GM20000 (cell line): Measurements from ENCODE around the gene ATP5F1C.
"Not testable (repeated sequence)": the region's sequence is repeated elsewhere in the genome, so short reads cannot be mapped to it uniquely, and the experiment has no call there.

Experiments used
- DNase-seq: peaks from one replicate; pipeline ENCODE4 v3.0.0; 2012; ENCODE audit warnings: low spot score
- CTCF ChIP-seq: IDR thresholded peaks from 2 replicates; pipeline ENCODE4 v1.5.1; 2012; ENCODE audit warnings: mild to moderate bottlenecking, control low read depth; ENCODE audit errors: extremely low read depth, missing control alignments

Gene ATP5F1C

GRCh38 chr10:7756360-7756992 lies 31.5 kb upstream of the ATP5F1C start:
- peak; percentile 44 for TF ChIP-seq CTCF
- peak; percentile 12 for DNase-seq

- DNase-seq = no peak
- TF ChIP-seq CTCF = no peak
Measured at GRCh38 chr10:7763929-7764328, 24.0 kb upstream of the ATP5F1C start.

- TF ChIP-seq CTCF = no peak
- no peak for DNase-seq
Measured at GRCh38 chr10:7766241-7766640, 21.7 kb upstream of the ATP5F1C start.

- no peak for DNase-seq
- TF ChIP-seq CTCF = no peak
Measured at GRCh38 chr10:7767209-7767608, 20.8 kb upstream of the ATP5F1C start.

- no peak for DNase-seq
- no peak for TF ChIP-seq CTCF
Measured at GRCh38 chr10:7768417-7768816, 19.6 kb upstream of the ATP5F1C start.

GRCh38 chr10:7773845-7774801 lies 13.9 kb upstream of the ATP5F1C start:
- no peak for DNase-seq
- TF ChIP-seq CTCF = no peak

GRCh38 chr10:7776777-7777176 lies 11.2 kb upstream of the ATP5F1C start:
- no peak for TF ChIP-seq CTCF
- DNase-seq = no peak

GRCh38 chr10:7782194-7782593 lies 5.8 kb upstream of the ATP5F1C start:
- not testable (repeated sequence) for DNase-seq
